Stimulated activated naive CD4-positive, alpha-beta T cell (primary cell): ENCODE results near the gene SYDE1.

Source experiments
- DNase-seq, 6 experiments: peaks; one replicate each; lab custom pipeline; 2025; lab: John Stamatoyannopoulos, UW

The SYDE1 gene

GRCh38 chr19:15124572-15125231 lies 17.5 kb downstream of the SYDE1 start:
- DNase-seq: peak in 4 of 6 experiments; percentile 31 to 52 (median 40)

- peak; percentile 94 to 97 (median 96) for DNase-seq
Measured at GRCh38 chr19:15125232-15126067, 18.2 kb downstream of the SYDE1 start.

GRCh38 chr19:15126131-15126910 lies 19.1 kb downstream of the SYDE1 start:
- DNase-seq: peak in 1 of 6 experiments; percentile 33

GRCh38 chr19:15128162-15128770 lies 21.1 kb downstream of the SYDE1 start:
- DNase-seq: no peak

- DNase-seq: peak in 4 of 6 experiments; percentile 9 to 53 (median 42)
Measured at GRCh38 chr19:15129856-15130585, 22.8 kb downstream of the SYDE1 start.

- DNase-seq: no peak
Measured at GRCh38 chr19:15136234-15136954, 29.2 kb downstream of the SYDE1 start.

GRCh38 chr19:15137777-15138176 lies 30.6 kb downstream of the SYDE1 start:
- DNase-seq: no peak

GRCh38 chr19:15138427-15138826 lies 31.2 kb downstream of the SYDE1 start:
- no peak for DNase-seq

GRCh38 chr19:15141143-15141542 lies 33.9 kb downstream of the SYDE1 start:
- DNase-seq: no peak

- no peak for DNase-seq
Measured at GRCh38 chr19:15142313-15142712, 35.1 kb downstream of the SYDE1 start.

GRCh38 chr19:15144046-15144646 lies 36.9 kb downstream of the SYDE1 start:
- no peak for DNase-seq

- no peak for DNase-seq
Measured at GRCh38 chr19:15147090-15147489, 39.9 kb downstream of the SYDE1 start.

- no peak for DNase-seq
Measured at GRCh38 chr19:15149737-15150136, 42.5 kb downstream of the SYDE1 start.

- DNase-seq: no peak
Measured at GRCh38 chr19:15154002-15154612, 46.9 kb downstream of the SYDE1 start.

- no peak for DNase-seq
Measured at GRCh38 chr19:15155296-15155695, 48.1 kb downstream of the SYDE1 start.

GRCh38 chr19:15156391-15156790 lies 49.2 kb downstream of the SYDE1 start:
- DNase-seq: no peak

GRCh38 chr19:15159251-15159650 lies 52.0 kb downstream of the SYDE1 start:
- no peak for DNase-seq

GRCh38 chr19:15161028-15161984 lies 54.1 kb downstream of the SYDE1 start:
- DNase-seq: no peak
